AG08396 (cell line): Measurements from ENCODE around the gene KCNK3.
"Not testable (repeated sequence)": the region's sequence is repeated elsewhere in the genome, so short reads cannot be mapped to it uniquely, and the experiment has no call there.

Experiments used
- DNase-seq: peaks from one replicate; pipeline ENCODE4 v3.0.0; 2012; ENCODE audit warnings: low spot score, mixed read lengths

The KCNK3 gene

GRCh38 chr2:26756337-26756736 lies 63.8 kb downstream of the KCNK3 start:
- no peak for DNase-seq

- peak; percentile 64 for DNase-seq
These were observed 65.6 kb downstream of the KCNK3 start for GRCh38 chr2:26757873-26758789.

GRCh38 chr2:26758790-26759321 lies 66.3 kb downstream of the KCNK3 start:
- no peak for DNase-seq

GRCh38 chr2:26759845-26760244 lies 67.3 kb downstream of the KCNK3 start:
- no peak for DNase-seq

- DNase-seq: not testable (repeated sequence)
These were observed 68.5 kb downstream of the KCNK3 start for GRCh38 chr2:26760991-26761390.

GRCh38 chr2:26763019-26763418 lies 70.5 kb downstream of the KCNK3 start:
- DNase-seq: no peak

GRCh38 chr2:26764078-26764887 lies 71.8 kb downstream of the KCNK3 start, which contains the start of gene SLC35F6:
Gene SLC35F6, plus strand, starts transcription at chr2:26764284. Its CDS starts 66 bp downstream, at chr2:26764350.
- peak; percentile 93 for DNase-seq

GRCh38 chr2:26764906-26765305 lies 72.4 kb downstream of the KCNK3 start:
- no peak for DNase-seq

GRCh38 chr2:26765475-26766200 lies 73.1 kb downstream of the KCNK3 start:
- DNase-seq: no peak

- DNase-seq: no peak
These were observed 74.6 kb downstream of the KCNK3 start for GRCh38 chr2:26767129-26767528.

GRCh38 chr2:26767894-26768487 lies 75.5 kb downstream of the KCNK3 start:
- DNase-seq: no peak

- DNase-seq: no peak
These were observed 76.2 kb downstream of the KCNK3 start for GRCh38 chr2:26768759-26769088.

GRCh38 chr2:26769089-26769761 lies 76.7 kb downstream of the KCNK3 start:
- DNase-seq: no peak

GRCh38 chr2:26770986-26771586 lies 78.6 kb downstream of the KCNK3 start:
- DNase-seq: peak; percentile 55

GRCh38 chr2:26772064-26773001 lies 79.8 kb downstream of the KCNK3 start:
- peak; percentile 50 for DNase-seq

- no peak for DNase-seq
These were observed 83.8 kb downstream of the KCNK3 start for GRCh38 chr2:26776195-26776800.

- DNase-seq: no peak
These were observed 85.6 kb downstream of the KCNK3 start for GRCh38 chr2:26778098-26778497.

- DNase-seq: no peak
These were observed 86.0 kb downstream of the KCNK3 start for GRCh38 chr2:26778507-26778906.

- DNase-seq: no peak
These were observed 87.8 kb downstream of the KCNK3 start for GRCh38 chr2:26780203-26780760.
